ENCODE results near the gene CNTROB.
A peak's percentile ranks its signal among the peaks of the same experiment; 100 is the strongest.

The CNTROB gene, protein sequence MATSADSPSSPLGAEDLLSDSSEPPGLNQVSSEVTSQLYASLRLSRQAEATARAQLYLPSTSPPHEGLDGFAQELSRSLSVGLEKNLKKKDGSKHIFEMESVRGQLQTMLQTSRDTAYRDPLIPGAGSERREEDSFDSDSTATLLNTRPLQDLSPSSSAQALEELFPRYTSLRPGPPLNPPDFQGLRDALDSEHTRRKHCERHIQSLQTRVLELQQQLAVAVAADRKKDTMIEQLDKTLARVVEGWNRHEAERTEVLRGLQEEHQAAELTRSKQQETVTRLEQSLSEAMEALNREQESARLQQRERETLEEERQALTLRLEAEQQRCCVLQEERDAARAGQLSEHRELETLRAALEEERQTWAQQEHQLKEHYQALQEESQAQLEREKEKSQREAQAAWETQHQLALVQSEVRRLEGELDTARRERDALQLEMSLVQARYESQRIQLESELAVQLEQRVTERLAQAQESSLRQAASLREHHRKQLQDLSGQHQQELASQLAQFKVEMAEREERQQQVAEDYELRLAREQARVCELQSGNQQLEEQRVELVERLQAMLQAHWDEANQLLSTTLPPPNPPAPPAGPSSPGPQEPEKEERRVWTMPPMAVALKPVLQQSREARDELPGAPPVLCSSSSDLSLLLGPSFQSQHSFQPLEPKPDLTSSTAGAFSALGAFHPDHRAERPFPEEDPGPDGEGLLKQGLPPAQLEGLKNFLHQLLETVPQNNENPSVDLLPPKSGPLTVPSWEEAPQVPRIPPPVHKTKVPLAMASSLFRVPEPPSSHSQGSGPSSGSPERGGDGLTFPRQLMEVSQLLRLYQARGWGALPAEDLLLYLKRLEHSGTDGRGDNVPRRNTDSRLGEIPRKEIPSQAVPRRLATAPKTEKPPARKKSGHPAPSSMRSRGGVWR

DNA sequence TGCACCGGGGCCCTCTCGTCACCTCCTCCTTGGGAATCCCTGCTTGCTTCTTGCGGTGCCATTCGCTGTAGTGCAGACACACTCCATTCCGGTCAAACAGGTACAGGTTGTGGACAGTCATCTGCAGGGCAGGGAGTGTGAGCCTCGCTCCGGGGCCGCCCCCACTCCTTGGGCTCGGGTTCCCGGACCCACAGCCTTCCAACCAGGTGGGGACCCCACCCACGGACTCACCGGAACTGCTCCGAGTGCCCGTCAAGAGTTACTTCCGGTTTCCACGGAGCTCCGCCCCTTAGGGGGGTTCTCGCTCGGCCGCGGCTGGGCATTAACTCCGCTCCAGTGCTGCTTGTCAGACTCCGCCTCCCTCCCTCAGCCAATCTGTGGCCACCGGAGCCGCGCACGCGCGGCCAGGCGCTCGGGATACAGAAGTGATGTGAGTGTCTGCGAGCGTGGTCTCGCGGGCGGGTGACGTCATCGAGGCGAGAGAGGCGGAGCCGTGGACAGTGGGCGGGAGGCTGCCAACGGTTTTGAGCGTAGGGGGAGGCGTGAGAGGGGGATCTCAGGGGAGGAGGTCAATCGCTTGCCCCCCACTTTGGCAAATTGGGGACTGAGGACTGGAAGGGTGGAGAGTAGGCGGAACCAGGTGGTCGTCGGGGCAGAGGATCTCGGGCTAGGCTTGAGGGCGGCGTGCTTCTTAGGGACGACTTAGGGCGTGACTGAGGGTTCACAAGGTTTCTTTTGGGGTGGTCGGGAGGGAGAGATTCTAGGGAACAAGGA is at the start of gene CNTROB, which contains the start of gene TRAPPC1:
TSS of gene CNTROB (plus strand) at position 498 of the 774 bp plus-strand sequence. CDS start 874 bp downstream, outside the sequence.
TSS of gene TRAPPC1 (minus strand) at position 238 of the 774 bp plus-strand sequence. CDS start at position 121, 117 bp downstream.
- DNase-seq, result peak; percentile 99

DNA sequence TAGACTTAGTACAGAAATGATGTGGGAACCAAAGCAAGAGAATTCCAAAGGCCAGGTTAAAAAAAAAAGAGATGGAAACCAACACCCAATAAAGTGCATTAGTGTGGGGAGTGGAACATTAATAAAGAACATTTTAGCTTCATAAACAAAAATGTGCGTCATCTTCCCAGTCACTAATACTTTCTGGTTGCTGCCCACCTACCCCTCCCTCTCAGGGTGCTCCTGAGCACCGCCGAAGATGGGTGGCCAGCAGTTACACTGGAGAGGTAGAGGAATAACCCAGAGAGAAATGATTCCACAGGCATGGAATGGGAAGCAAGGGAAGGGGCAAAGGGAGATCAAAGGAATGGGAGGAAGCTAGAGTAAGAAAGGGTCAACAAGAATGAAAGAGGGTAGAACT is 49.4 kb upstream of the CNTROB start:
- no peak for DNase-seq

DNA sequence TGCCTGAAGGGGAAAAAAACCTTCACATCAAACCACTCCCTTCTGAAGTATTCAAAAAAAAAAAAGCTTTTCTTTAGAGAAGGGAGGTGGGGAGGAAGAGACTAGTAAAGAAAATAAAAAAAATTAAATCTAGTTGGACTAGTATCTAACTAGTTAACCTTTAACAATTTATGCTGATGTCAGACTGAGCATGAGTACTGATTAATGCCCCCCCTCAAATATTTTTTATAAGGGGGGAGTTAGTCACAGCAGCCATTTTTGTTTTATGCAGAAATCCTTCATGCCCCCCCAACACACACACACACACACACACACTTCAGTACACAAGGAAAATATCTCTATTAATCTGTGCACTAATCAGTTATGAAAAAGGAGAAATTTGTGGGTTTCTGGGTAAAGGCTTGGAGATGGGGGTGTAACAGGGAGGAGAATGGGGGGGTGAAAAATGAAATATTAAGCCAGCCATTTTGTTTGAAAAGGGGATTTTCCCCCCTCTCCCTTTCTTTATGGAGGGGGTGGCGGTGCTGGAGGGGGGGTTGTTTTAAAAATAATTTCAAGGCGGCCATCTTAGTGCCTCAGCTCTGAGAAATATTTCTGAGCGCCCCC is 48.1 kb upstream of the CNTROB start:
- DNase-seq, result no peak

DNA sequence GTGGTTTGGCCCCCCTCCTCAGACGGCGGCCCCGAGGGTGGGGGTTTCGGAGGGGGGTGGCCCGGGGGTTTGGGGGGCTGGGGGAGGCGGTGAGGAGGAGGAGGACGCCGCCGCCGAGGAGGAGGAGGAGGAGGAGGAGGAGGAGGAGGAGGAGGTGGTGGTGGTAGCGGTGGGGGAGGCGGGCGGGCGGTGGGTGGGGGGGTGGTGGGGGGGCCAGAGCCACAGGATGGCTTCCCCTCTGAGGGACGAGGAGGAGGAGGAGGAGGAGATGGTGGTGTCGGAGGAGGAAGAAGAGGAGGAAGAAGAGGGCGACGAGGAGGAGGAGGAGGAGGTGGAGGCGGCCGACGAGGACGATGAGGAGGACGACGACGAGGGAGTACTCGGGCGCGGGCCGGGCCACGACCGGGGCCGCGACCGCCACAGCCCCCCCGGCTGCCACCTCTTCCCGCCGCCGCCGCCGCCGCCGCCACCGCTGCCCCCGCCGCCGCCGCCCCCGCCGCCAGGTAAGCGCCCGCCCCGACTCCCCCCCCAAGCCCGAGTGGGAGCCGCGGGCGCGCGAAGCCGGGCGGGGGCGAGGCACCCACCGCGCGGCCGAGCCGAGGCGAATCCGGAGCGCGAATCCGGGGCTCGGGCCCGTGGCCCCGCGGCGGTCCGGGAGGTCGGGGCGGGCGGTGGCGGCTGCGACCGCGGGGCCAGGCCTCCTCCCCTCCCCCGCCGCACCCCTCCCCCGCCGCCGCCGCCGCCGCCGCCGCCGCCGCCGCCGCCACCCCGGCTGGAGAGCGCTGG is 47.2 kb upstream of the CNTROB start:
- DNase-seq, result no peak

DNA sequence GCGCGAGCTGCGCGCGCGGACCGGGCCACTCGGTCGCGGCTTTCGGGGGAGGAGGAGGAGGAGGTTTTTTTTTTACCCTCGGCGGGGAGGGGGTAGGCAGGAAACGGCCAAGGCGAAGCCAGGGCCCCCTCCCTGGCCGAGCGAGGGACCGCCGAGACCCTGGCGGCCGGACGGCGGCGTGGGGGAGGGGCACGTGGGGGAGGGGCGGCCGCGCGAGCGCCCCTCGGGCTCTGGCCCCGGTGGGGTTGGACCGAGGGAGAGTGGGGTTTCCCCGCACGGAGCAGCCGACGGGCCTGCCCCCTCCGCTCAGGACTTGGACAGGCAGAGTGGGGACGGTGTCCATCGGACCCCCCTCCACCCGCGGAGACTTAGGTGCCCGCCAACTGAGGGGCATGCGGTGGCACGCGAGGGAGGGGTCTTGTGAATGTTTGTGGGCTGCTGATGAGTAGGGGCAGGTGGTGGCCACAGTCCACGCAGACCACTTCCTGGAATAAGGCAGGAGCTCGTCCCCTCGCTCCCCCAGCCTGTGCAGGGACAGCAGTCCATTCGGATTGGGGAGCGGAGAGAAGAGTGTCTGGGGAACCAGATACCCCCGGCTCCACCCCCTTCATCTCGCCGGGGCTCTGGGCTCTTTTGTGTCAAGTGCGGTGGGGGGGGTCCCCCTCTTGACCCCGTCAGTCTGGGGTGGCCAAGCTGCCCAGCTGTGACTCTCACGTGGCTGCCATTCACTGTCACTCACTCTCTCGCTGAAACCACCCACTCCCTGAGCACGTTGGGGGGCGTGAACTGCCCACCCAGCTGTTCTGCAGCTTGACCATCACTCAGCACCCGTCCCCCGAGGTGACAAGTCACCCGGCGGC is 46.4 kb upstream of the CNTROB start:
- peak; percentile 61 for DNase-seq

DNA sequence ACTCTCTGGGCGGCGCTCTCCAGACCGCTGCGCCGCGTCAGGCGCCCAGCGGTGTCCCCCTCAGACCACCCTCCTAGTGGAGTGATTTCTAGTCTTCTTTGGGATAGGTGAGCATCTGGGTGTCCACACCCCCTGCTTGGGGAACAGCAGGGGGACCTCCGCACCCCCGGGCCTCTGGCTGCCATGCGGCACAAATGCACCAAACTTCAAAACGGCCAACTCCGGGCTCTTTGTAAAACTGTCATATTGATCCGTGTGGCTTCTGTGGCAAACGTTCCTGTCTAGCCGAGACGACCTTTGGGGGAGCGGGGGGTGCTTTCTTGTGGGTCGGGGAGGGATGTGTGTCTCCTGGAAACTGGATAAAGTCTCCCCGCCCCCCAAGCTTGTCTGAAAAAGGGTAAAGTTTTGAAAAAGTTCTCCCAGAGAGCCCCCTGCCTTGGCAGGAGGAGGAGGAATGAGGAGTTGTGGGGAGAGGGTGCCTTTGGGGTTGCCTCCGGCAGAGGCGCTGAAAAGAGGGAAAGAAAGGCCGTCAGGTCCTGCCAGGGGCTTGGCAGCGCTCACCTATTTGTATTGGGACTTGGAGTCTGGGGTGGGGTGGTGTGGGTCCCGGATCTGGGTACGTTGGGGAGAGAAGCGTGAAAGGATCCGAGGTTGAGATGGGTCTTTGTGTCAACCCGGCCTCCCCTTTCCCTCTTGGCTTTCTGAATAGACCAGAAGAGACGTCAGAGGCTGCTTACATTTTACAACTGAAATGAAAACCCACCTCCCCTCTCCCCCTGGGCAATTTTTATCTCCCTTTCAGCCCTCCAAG is 45.6 kb upstream of the CNTROB start:
- DNase-seq, result peak; percentile 61

DNA sequence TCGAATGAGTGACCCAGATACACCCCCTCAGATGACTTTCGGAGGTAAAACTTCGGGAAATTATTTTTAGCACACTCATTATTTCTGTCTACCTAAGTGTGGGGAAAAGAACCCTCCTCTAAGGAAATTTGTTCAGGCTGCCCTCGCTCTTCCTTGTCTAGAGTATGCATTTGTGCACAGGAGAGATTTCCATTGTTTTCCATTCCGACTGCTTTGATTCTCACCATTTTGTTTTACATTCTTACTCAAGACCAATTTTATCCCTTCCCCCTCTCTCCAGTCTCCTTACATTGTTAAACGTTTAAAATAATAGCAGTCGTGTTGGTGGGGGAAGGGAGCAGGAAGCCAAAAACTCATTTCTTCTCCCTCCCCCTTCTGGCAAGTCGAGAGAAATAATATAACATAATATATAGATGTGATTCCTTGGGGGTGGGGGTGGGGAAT is 44.9 kb upstream of the CNTROB start:
- DNase-seq, result peak; percentile 95

DNA sequence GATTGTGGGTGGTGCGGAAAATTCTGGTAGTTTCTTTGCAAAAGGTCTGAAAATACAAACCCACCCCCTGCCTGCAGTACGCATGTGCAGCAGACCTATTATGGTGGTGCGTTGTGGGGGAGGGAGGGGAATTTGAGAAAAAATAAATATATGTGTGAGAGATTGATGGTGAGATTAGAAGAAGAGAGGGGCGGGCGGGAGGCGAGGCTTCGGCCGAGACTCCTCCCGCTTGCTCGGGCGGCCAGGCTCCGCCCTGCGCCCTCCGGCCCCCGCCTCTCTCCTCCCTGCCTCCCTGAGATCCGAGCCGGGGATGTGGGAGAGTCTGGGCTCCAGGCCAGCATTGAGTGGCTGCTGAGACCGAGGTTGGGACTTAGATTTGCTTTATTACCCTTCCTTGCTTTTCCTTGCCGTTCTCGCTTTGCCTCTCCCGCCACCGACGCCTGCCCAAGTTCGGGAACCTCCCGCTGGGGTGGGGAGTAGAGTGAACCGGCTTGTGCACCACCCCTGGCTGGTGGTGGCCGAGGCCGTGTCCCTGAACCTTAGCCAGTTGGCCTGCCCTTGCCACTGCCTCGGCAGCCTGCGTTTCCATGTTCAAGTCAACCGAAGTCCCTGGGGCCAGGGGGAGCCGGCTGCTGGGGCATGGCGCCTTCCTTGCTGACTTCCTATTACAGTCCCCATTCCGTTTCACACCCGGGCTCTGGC is 44.4 kb upstream of the CNTROB start:
- DNase-seq, result peak; percentile 97

DNA sequence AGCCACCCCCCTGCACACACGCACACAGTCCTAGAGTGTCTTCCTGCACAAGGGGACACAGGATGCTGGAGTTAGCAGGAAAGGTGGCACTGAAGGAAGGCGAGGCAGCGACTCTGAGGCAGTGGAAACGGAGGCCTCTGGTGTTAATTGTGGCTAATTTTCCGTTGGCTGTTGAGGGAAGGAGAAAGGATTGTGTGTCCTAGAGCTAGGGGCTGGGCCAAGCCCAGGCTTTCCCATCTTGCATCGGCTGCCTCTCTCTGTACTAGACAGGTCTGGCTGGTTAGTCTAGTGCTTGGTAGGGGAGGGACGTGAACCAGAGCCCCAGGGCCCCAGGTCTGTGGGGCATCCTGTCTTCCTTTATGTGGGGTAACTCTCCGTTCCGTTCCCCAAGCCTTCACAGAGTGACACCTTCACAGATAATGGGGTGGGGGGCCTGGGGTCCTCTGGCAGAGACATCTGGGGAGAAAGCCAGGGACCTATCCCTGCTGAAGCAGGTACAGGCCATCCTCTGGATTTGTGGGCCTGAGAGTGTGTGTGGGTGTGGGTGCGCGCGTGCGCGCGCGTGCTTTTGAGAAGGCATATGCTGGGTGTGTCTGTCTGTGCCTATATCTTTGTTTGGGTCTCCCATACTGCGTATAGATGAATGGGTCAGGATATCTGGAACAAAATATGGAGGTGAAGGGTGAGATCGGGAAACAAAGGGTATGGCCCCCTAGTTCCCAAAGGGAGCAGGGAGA is 43.7 kb upstream of the CNTROB start, which contains the start of gene CHD3:
TSS of gene CHD3 (plus strand) at position 606 of the 737 bp plus-strand sequence. CDS start 212 bp downstream, outside the sequence.
- peak; percentile 54 for DNase-seq

DNA sequence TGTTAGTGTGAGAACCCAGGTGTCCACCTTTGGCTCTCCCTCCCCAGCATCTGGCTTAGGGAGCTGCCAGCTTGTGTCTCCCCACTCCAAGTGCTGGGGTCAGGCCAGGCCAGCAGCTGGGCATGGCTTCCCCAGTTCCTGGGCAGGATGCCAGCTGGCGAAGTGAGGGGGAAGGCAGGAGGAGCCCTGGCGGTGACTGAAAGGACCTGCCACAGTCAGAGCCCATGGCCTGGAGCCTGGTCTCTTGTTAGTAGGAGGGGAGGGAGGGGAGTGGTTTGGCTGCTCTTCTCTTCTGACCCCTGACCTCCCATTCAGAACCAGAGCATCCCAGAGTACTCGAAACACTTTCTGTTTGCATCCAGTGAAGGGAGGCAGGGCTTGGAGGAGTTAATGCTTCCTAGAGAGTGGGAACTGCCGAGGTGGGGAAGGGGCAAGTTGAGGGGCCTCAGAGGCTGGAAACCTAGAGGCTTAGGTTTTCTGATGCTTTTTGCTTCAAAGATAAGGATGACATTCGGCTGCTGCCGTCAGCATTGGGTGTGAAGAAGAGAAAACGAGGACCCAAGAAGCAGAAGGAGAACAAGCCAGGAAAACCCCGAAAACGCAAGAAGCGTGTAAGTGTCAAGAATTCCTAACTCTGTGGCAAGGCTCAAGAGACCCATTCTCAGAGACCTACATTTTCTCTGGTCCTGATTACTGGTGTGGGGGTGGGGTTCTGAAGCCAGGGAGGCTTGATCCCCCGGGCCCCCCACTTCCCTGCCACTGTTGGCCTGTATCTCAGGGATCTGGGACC is 42.6 kb upstream of the CNTROB start:
- DNase-seq, result peak; percentile 82

DNA sequence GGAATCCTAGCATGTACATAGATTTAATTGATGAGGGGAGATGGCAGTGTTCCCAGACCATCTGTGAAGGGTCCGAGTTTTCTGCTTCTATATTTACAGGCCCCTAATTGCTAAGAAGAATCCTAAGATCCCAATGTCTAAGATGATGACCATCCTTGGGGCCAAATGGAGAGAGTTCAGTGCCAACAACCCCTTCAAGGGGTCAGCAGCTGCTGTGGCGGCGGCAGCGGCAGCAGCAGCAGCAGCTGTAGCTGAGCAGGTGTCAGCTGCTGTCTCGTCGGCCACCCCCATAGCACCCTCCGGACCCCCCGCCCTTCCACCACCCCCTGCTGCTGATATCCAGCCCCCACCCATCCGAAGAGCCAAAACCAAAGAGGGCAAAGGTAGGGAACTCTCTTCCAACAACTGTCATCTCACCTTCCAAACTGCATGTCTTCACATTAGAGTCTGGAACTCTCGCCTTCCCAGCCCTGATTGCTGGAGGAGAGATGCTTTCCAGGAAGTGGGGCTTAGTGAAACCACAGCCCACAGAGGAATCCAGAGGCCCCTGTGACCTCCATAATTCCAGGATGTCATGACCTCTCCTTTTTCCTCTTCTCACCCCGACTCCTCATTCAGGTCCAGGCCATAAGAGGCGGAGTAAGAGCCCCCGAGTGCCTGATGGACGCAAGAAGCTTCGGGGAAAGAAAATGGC is 38.7 kb upstream of the CNTROB start:
- no peak for DNase-seq

DNA sequence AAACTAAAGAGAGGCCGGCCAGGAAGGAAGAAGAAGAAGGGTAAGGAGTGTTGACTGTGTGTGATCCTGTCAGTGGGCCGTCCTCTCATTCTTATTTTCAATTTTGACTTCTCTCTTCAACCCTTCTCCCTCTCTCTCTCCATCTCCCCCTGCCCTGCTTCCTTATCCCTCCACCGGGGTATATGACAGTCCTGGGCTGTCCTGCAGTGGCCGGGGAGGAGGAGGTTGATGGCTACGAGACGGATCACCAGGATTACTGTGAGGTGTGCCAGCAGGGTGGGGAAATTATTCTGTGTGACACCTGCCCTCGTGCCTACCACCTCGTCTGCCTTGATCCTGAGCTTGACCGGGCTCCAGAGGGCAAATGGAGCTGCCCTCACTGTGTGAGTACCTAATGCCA is 37.8 kb upstream of the CNTROB start:
- DNase-seq, result no peak

DNA sequence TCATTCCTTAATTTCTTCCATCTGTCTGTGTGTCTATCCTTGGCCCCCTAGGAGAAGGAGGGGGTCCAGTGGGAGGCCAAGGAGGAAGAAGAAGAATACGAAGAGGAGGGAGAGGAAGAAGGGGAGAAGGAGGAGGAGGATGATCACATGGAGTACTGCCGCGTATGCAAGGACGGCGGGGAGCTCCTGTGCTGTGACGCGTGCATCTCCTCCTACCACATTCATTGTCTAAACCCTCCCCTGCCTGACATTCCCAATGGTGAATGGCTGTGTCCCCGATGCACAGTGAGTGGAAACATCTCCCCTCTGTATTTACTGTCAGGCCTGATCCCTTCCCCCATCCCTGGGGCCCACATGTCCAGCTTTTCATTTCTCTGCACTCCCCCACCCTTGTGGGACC is 37.1 kb upstream of the CNTROB start:
- DNase-seq, result no peak

DNA sequence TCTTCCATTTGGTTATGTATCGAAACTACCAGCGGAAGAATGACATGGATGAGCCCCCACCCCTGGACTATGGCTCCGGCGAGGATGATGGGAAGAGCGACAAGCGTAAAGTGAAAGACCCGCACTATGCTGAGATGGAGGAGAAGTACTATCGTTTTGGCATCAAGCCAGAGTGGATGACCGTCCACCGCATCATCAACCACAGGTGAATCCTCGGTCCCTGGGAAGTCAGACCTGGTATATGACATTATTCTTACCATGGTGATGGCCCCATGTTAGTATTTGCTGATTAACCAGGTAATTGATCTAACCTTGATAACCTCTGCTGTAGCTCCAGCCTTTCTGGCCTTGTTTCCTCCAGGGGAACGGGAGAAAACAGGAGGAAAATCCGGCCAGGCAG is 34.9 kb upstream of the CNTROB start:
- no peak for DNase-seq

DNA sequence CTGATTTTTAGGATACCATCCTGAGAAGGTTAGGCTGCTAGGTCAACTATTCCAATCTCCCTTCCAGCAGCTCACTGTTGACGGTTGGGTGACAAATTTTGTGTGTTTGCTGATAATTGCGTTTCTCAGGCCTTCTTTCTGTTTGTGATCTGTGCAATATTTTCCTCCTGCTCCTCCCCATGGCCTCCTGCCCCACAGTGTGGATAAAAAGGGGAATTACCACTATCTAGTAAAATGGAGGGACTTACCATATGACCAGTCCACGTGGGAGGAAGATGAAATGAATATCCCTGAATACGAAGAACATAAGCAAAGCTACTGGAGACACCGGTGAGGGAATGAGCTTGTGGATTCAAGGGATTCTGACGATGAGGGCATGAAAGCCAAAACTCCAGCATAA is 34.2 kb upstream of the CNTROB start:
- no peak for DNase-seq
